ENCODE data around the gene AKR7A2.

AKR7A2 gene

DNA sequence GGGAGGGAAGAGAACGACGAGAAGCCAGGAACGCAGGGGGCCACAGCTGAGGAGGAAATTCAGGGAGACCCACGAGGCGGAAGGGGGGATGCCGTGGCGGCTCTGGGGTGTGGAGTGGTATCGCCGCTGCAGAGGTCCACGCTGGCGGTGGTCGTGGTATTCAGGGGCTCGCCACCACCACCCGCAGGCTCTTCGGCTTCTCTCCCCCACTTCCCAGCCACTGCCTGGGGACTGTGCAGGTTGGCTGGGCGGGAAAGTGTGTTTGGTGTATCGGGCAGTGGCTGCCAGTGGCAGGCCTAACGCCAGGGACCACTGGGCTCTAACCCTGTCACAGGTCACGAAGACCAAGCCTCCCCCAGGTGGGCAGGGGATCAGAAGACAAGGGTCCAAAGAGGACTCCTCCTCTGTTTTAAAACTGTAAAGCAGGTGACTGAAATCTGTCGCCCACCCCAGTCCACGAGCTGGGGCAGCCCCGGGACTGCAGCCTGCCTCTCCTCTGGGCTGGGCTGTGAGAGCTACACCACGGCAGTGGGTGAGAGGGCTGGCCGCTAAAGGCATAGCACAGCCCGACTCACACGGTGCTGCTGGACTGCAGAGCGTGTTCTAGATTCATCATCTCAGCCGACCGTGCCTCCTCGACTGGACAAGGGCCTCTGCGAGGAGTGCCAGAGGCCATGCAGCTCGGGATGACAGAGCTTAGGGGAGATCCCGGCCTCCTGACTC, 31.1 kb upstream of the AKR7A2 start:
- FAIRE-seq = no peak

DNA sequence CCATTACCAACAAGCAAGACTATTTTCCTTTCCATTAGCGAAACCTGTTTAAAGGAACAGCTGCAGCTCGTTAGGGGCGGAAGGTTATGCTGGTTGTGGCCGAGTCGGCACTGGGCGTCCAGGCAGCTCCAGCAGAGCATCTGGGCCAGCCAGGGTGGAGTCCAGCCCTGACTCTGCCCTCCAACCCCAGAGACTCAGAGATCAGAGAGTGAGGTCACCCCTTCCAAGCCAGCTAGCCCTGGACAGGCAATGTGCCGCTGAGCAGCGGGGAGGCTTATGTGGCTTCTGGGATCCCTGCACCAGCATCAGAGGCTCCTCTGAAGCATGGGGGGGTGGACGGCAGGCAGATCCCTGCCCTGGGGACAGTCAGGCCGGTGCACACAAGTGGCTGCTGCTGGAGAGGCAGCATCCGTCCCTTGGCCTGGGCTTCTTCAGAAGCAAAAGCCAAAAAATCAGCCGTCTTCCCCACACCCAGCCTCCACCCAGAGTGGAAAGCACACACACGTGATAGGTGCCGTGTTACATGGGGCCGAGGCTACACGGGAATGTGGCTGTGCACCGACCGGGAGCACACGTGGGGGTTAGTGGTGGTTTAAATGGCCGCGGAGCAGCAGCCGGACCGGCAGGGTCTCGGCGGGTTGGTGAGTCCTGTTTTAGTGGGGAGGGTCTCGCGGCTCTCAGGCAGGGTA, 30.3 kb upstream of the AKR7A2 start:
- no peak for FAIRE-seq

DNA sequence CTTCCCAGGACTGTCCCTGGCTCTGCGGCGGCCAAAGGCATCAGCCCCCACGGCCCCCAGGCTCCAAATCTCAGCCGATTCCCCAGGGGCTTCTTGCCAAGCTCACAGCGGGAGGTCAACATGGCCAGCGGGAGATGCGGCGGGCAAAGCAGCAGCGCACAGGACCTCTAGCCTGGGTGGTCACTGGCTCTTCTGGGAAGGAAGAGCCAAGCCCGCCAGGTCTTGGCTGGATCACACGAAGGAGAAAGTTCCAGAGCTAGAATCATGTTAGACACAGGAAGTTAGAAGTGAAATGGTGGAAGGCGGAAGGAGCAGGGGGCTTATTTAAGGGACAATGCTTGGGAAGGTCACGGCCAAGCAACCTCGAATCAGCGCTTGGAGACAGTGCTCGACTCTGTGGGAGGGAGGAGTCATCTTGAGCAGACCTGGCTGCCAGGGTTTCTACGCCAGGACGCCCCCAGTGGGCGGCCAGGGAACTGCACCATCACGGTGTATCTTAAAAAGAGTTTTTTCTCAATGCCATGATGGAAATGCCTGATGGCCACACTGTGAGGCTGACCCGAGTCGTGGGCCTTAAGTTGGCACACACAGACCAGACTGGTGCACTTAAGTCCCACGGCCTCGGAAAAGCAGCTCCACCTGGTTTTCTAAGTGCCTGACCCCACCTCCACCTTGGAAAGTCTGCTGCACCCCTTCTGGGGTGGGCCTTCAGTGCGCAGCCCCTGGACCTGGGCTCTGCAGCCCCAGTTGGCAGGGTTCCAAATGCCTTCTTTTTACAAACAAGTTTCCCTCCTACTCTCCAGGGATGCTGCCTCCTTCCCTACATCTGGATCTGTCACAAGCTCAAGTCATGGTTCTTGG, 29.5 kb upstream of the AKR7A2 start:
- no peak for FAIRE-seq

DNA sequence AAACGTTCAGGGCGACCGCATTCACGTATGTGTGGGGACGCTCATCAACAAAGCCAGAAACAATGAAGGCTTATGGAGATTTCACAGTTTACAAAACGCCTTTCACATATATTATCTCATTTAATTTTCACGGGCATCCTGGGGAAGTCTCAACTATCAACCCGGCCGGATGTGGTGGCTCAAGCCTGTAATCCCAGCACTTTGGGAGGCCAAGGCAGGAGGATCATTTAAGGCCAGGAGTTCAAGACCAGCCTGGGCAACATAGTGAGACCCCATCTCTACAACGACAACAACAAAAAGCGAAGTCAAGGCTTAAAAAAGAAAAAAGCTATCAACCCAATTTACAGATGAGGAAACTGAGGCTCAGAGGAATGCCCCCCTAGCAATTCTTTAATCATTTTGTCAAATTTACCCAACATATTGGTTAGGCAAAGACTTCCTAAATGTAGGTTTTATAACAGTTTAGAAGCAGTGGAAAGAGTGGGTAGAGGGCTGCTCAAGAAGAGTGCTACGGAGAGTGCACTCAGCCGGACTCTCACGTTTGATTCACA, 28.5 kb upstream of the AKR7A2 start:
- FAIRE-seq = no peak

DNA sequence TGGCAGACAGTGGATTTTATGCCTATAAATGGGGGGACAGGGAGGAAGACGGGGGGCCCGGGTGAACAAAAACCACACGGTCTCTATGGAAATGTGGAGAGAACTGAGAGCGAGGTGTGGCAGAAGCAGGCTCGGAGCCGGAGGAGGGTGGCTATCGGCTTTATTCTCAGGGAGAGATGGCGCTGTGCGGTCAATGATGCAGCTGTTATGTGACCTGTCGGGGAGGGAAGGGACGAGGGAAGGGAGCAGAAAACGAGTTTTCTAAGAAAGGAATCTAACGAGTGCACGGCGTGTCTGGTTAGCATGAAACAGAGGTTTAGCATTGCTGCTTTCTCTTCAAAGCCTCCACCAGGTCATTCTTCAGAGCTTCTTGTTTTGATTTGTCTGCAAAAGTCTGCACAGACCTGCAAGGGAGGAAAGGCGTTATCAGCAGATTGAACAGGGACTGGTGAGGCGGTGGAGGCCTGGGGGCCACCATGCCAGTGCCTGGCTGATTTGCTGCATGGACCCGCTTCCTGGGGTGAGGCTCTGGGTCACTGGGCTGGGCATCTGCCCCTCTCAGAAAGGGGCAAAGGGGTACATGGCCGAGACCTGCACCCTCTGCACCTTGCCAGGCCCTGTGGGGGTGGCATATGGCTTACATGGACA, 27.4 kb upstream of the AKR7A2 start:
- FAIRE-seq = no peak

DNA sequence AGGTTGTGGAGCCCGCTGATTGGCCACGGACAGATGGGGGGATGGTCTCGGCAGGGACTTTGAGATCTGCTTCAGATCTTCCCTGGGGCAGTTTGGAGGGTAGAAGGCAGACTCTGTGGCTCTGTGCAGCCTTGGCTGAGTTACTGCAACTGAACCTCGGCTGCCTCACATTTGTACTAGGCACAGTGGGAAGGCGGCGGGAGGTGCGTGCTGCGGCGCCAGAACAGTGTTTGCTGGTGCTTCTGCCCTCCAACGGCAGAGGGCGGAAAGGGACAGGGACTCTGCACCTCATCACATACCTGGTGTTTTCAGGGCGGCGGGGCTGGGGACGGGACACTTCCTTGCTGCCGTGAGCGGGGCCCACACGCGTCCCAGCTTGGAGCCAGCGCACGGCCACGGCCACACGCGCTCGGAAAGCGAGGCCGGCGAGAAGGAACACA, 26.4 kb upstream of the AKR7A2 start:
- FAIRE-seq = no peak

DNA sequence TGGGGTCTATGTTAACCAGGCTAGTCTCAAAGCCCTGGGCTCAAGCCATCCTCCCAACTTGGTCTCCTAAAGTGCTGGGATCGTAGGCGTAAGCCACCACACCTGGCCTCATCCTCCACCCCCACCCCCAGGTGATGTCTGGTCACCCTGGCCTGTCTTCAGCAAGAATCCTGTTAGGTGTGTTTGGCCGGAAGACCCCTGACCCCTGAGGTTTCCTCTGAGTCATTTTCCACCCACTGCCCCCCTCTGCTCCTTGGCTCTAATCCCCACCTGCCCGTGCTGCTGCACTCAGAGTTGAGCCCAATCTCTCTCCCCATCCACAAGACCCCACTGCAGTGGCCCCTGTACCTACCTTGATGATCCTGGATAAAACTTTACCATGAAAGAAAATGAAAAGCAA, 25.3 kb upstream of the AKR7A2 start:
- no peak for FAIRE-seq

DNA sequence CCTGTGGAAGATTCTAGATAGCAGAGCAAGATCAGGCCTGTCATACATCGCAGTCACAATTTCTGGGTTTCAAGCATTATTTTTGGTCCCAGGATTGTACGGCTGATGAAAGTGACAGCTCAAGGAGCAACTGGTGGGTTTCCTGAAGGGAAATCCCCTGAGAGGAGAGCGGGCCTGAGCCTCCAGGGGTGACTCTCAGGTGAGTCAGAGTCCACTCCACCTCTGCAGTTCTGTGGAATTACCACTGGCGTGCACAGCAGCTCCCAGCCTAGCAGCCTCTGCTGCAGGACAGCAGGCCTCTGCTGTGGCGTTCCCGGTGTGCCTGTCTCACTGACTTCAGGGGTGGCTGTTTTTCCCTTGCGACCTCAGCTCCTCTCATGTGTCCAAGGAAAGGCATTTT, 24.6 kb upstream of the AKR7A2 start:
- no peak for FAIRE-seq

DNA sequence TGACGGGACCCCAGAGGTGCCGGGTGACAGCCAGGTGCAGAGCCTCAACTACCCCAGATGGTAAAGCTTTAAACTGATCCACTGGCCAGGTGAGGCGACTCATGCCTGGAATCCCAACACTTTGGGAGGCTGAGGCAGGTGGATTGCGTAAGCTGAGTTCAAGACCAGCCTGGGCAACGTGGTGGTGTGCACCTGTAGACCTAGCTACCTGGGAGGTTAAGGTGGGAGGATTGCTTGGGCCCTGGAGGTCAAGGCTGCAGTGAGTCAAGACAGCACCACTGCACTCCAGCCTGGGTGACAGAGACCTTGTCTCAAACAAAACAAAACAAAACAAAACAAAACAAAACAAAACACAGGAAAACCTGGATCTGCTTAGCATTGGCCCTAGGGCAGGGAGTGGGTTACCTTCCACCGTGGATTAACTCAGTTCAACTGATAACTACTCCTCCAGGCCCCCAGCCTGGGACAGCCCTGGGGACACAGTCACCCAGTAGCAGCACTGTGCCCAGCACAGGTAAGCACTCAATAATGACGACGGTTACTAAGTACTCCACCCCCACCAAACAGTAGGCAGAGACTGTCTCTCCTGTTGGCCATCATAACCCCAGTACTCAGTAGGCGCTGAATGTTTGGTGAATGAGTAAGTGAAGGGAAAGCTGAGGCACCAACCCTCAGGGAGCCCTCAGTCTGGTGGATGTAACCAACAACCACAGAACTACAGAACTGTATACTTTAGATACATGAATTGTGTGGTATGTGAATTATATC, 21.8 kb upstream of the AKR7A2 start:
- no peak for FAIRE-seq

DNA sequence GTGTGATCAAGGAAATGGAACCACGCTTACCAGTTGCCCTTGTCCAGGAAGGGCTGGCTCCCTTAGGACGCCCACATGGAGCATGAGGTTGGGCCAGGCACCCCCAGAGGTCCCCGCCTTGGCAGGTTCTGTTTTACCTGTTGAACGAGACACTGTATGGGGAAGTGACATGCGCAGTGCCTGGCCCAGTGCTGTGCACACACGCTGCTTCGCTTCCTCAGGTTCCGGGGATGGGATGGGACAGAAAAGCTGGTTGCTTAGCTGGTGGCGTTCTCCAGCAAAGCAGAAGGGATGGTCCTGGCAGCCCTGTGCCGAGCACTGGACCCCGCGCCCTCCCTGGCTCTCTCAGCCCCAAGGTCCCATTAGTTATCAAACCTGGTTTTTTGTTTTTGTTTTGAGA, 20.9 kb upstream of the AKR7A2 start:
- no peak for FAIRE-seq

DNA sequence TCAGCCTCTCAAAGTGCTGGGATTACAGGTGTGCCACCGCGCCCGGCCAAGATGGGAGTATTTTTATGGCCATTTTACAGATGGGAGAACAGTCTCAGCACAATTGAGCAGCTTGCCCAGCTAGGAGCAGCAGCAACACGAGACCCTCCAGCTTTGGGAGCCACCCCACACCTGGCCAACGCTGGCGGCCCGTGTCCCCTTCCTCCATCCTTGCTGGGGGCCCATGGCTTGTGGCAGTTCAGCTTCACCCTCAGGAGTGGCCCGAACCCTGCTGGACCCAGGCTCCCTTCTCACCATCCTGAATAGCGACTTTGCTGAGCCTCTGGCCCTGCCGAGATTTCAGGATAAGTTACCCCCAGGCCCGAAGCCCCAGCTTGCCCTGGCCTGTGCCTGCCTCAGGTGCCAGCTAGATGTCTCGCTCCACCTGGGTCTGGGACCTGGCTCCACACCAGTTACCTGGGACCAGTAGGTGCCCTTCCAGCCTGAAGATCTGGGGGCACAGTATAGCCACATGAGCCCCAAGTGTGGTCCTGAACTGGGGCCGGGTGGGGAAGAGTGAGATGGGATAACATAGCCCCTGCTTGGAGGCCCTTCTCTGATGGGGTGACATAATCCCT, 19.4 kb upstream of the AKR7A2 start:
- no peak for FAIRE-seq

DNA sequence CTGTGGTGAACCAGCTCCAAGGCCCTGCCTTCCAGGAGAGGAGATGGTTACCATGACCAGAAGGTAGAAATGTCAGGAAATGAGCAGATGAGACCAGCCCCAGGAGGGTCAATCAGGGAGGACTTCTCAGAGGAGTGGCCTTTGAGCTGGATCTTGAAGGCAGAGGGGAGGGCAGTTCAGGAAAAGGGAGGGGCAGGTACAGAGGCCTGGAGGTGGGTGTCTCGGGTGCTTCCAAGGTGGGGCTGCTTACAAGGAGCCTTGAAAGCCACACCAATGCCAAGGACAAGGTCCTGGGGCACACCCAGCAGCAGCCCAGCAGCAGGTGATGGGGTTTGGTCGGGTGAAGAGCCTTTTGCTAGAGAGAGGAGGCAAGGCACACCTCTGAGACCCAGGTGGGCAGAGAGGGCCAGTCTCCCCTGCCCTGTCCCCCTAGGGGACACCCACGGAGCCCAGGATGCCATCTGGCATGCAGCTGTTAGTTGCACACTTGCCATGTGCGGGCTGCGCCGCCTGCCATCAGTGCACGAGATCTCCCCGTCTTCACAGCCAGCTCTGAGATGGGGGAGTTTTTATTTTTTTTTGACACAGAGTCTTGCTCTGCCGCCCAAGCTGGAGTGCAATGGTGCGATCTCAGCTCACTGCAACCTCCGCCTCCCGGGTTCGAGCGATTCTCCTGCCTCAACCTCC, 18.6 kb upstream of the AKR7A2 start:
- no peak for FAIRE-seq

DNA sequence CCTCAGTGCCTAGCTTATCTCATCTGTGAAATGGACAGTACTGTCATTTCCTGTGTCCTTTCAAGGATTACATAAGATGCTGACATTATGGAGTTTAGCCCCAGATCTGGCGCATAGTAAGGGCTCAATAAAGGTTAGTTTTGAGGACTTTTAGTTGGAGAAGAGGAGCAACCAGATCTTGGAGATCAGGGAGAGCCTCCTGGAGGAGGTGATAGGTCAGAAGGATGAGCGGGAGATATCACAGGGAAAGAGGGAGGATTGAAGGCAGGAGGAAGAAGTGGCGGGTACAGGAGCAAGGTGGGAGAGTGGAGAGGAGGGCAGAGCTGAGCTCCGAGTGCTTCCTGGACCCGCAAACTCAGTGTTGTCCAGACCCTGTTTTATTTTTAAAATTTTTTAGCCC, 17.7 kb upstream of the AKR7A2 start:
- no peak for FAIRE-seq

DNA sequence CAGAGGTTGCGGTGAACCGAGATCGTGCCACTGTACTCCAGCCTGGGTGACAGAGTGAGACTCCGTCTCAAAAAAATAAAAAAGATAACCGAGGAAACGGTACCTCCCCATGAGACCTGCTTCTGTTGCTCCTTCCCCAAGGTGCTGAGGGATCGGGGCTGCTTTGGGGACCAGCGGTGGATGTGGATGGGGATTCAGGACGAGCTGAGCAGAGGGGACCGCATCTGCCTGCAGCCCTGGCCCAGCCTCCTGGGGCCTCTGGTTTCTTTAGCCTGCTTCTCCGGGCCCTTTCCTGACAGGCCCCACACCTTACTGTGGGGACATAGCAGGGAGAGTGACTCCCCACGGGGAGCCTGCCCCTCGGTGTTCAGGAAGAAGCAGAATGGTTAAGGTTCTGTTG, 17.2 kb upstream of the AKR7A2 start:
- no peak for FAIRE-seq

DNA sequence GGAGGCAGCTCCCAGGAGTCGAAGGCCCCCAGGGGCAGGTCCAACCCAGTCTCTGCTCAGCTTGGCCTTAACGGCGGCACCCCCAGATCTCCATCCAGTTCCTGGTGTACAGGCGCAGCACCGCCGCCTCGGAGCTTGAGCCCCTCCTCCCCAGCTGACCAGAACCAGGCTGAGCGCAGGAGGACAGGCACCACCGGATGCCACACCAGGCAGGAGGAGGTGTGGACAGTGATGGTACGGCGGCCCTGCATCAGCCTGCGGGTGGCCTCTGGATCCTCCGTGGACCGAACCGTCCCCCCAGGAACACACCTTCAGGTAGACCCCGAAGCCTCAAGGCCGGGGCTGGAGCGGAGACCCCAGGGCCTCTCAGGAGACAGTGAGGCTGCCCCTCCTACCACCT, 16.5 kb upstream of the AKR7A2 start:
- no peak for FAIRE-seq

DNA sequence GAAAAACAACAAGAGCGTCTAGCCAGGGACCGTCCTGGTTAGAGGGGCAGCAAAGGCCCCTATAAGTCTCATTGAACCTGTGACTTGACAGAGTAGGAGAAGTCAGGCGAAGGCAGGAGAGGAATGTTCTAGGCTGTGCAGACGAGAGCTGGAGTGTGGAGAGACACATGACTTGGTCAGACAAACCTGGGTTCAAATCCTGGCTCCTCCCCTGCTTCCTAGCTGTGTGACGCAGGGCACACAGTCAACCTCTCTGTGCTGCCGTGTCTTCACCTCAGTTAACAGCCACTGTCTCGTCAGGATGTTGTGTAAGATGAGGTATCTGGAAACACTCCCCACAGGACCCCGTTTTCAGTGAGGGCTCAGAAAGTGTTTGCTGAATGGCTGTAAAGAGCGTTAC, 15.8 kb upstream of the AKR7A2 start:
- FAIRE-seq = no peak

DNA sequence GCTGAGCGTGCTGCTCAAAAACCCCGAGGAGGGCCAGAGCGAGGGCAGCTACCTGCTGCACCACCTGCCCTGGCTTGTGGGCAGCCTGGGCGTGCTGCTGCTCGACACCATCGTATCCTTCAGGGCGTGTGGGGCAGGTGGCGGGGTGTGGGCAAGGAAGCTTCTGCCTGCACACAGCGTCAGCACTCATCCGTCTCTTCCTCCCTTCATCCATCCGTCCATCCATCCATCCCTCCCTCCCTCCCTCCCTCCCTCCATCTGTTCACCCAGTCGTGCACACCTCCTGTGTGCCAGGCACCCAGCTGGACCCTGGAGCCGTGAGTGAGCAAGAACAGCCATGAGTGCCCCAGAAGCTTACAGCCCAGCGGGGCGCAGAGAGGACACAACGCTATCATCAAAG, 15.4 kb upstream of the AKR7A2 start:
- FAIRE-seq = no peak

DNA sequence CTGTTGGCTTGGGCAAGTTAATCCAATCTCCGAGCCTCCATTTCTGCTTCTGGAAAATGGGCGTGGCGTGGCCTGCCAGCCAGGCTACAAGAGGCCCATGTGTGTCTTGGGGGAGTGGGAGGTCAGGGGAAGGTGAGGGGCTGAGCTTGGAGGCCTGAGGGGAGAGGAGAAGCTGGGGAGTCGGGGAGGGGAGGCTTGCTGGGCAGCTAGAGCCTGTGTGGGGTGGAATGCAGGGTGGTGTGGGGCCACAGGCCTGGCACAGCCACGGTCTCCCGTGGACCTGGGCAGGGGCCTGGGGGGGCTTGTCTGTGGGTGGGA, 14.8 kb upstream of the AKR7A2 start:
- FAIRE-seq = no peak

DNA sequence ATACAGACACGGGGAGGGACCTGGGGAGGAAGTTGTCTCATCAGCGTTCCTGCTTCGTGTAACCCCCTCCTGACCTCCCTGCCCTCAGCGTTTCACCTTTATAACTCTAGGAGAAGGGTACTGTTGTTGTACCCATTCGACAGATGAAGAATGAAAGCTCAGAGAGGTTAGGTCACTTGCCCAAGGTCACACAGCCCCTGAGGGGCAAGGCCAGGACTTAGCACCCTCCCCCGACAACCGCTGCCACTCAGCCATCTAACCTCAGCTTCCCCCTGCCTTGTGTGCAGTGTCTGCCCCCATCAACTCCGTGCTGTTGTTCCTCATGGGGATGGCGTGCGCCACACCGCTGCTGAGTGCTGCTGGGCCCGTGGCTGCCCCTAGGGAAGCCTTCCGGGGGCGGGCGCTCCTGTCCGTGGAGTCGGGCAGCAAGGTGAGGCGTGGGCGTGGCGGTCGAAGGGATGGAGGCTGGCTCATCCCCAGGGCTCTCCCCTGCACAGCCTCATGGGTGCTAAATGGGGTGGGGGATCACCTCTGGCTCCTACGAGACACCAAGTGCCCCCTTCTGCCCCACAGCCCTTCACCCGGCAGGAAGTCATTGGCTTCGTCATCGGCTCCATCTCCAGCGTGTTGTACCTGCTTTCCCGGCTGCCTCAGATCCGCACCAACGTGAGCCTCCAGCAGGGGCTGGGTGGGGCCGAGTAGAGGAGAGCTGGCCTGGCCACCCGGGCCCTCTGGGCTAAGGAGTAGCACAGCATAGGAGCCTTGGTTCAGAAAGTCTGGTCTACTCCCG, 14.2 kb upstream of the AKR7A2 start:
- no peak for FAIRE-seq

DNA sequence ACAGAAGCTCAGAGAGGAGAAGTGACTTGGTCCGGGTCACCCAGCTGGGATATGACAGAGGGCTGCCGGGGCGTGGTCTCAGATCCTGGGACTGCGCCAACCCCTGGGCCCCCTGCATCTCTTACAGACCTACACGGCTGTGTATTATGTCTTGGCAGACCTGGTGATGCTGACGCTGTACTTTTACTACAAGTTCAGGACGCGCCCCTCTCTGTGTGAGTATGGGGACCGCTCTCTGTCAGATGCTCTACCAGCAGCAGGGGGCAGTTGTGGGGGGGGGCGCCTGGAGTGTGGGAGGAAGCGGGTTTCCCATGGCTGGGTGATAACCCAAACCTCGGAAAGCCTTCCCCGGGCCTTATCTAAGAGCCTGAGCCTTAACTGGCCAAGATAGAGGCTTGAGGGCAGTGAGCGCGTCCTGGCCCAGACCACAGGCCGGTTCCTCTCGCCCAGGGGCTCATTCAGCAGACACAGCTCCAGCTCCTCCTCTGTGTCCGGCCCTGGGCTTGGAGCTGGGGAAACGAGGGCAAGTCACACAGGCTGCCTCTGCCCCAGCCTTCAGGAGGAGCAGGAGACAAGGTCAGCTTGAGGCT, 13.5 kb upstream of the AKR7A2 start:
- FAIRE-seq = no peak
